PC-9 (cell line): ENCODE results near the gene PCDHA13. TPM values are rescaled to one million over a fixed set of nuclear protein-coding genes. Genes with fewer than 3 reads are reported as not detected.
"Not testable (repeated sequence)": the region's sequence is repeated elsewhere in the genome, so short reads cannot be mapped to it uniquely, and the experiment has no call there.

Source experiments
- BruUV-seq: library from RNA; stranded (reverse); fragments of 400-500 nt; replicated peaks from 2 replicates; lab custom pipeline; 2021; lab: Mats Ljungman, UMichigan
- CTCF ChIA-PET: fragments of 300-600 bp; sonication (Branson Sonifier 250); formaldehyde crosslinking; loops from one replicate; lab custom pipeline; 2022; ENCODE audit warnings: antibody characterized with exemption; lab: Charles Lee
- POLR2A ChIA-PET: fragments of 300-600 bp; sonication (Branson Sonifier 250); formaldehyde crosslinking; loops from one replicate; lab custom pipeline; 2022; ENCODE audit warnings: antibody characterized with exemption; ENCODE audit not compliant: unreplicated experiment; lab: Charles Lee
- DNase-seq, 2 experiments: peaks; one replicate each; pipeline versions ENCODE4 v3.0.0 to v3.0.0-alpha.2; 2015 to 2022; ENCODE audit warnings: mixed read lengths in 1 of 2
- H2AFZ ChIP-seq: fragments of 200-600 bp; sonication (generic); 2 replicates; pipeline ENCODE4 v1.8.1; 2017; ENCODE audit warnings: antibody characterized with exemption
- H3F3A ChIP-seq: fragments of 200-600 bp; sonication (generic); 2 replicates; pipeline ENCODE4 v1.8.1; 2017; ENCODE audit warnings: antibody characterized with exemption, mild to moderate bottlenecking, low read depth; ENCODE audit not compliant: insufficient read depth
- H3K27ac ChIP-seq: fragments of 200-600 bp; sonication (generic); 2 replicates; pipeline ENCODE4 v1.6.1; 2016; ENCODE audit warnings: mixed run types
- H3K27me3 ChIP-seq: fragments of 200-600 bp; sonication (generic); 2 replicates; pipeline ENCODE4 v1.6.1; 2016; ENCODE audit warnings: low read depth, mixed run types; ENCODE audit not compliant: insufficient read depth
- H3K36me3 ChIP-seq: fragments of 200-600 bp; sonication (generic); 2 replicates; pipeline ENCODE4 v1.6.1; 2016; ENCODE audit warnings: low read depth, mixed run types
- H3K4me1 ChIP-seq: fragments of 200-600 bp; sonication (generic); replicated peaks from 2 replicates; pipeline ENCODE4 v1.6.1; 2016; ENCODE audit warnings: mixed run types; ENCODE audit not compliant: insufficient read depth
- H3K4me2 ChIP-seq: fragments of 200-600 bp; sonication (generic); 2 replicates; pipeline ENCODE4 v1.6.1; 2017; ENCODE audit warnings: mixed run types
- H3K4me3 ChIP-seq: fragments of 200-600 bp; sonication (generic); 2 replicates; pipeline ENCODE4 v1.6.1; 2016; ENCODE audit warnings: mixed run types
- H3K79me2 ChIP-seq: fragments of 200-600 bp; sonication (generic); 2 replicates; pipeline ENCODE4 v1.6.1; 2017; ENCODE audit warnings: low read depth, mixed run types
- H3K9me2 ChIP-seq: fragments of 200-600 bp; sonication (generic); 2 replicates; pipeline ENCODE4 v1.8.1; 2017; ENCODE audit warnings: mild to moderate bottlenecking; ENCODE audit not compliant: insufficient read depth
- H3K9me3 ChIP-seq: fragments of 200-600 bp; sonication (generic); 2 replicates; pipeline ENCODE4 v1.8.1; 2016; ENCODE audit warnings: low read depth; ENCODE audit not compliant: insufficient read depth
- H4K20me1 ChIP-seq: fragments of 200-600 bp; sonication (generic); 2 replicates; pipeline ENCODE4 v1.8.1; 2017; ENCODE audit not compliant: insufficient read depth
- EZH2 ChIP-seq: fragments of 200-600 bp; sonication (generic); IDR thresholded peaks from 2 replicates; pipeline ENCODE4 v1.8.0; 2017; ENCODE audit warnings: antibody characterized with exemption, low read depth
- intact Hi-C: fragments of 100-400 bp; cut with micrococcal nuclease; formaldehyde crosslinking; loops from one replicate; pipeline ENCODE4 v1.10.0; 2022; ENCODE audit not compliant: unreplicated experiment
- total RNA-seq: library from RNA; stranded (reverse); gene quantifications from 2 replicates; pipeline ENCODE4 v1.2.3, GENCODE V29; 2021
- TF ChIP-seq, protein P1 (sequence below): fragments of 200-600 bp; sonication (generic); conservative IDR thresholded peaks from 2 replicates; pipeline ENCODE4 v1.6.1; 2017; ENCODE audit warnings: mixed run types, antibody characterized with exemption, mild to moderate bottlenecking, moderate library complexity

The PCDHA13 gene
- total RNA-seq, 1 experiment from 2014 or later, result not detected

GRCh38 chr5:140870221-140871201, 11.4 kb upstream of the PCDHA13 start:
- H3K9me2 ChIP-seq, result no peaks in the 10 kb centered on the region
- H3K36me3 ChIP-seq, result no peaks in the 10 kb centered on the region
- ChIA-PET CTCF (interaction anchor here (0.6 kb wide), 1 partner anchor 272 kb away, joined by 5 read pairs; no protein-coding TSS in a partner anchor), POLR2A (no interaction called here)
- no peak overlapping the region for H3K27ac ChIP-seq
- H2AFZ ChIP-seq, result no peak overlapping the region
- no TSS peak for BruUV-seq
- H3K4me1 ChIP-seq, result no peaks in the 10 kb centered on the region
- intact Hi-C loops, result no loop called here
- TF ChIP-seq, protein P1, sequence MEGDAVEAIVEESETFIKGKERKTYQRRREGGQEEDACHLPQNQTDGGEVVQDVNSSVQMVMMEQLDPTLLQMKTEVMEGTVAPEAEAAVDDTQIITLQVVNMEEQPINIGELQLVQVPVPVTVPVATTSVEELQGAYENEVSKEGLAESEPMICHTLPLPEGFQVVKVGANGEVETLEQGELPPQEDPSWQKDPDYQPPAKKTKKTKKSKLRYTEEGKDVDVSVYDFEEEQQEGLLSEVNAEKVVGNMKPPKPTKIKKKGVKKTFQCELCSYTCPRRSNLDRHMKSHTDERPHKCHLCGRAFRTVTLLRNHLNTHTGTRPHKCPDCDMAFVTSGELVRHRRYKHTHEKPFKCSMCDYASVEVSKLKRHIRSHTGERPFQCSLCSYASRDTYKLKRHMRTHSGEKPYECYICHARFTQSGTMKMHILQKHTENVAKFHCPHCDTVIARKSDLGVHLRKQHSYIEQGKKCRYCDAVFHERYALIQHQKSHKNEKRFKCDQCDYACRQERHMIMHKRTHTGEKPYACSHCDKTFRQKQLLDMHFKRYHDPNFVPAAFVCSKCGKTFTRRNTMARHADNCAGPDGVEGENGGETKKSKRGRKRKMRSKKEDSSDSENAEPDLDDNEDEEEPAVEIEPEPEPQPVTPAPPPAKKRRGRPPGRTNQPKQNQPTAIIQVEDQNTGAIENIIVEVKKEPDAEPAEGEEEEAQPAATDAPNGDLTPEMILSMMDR, result no peak
- no peak for TF ChIP-seq EZH2
- H3K79me2 ChIP-seq, result no peaks in the 10 kb centered on the region
- DNase-seq, result no peak
- no peaks in the 10 kb centered on the region for H3K27me3 ChIP-seq
- no peaks in the 10 kb centered on the region for H4K20me1 ChIP-seq
- H3K9me3 ChIP-seq, result no peaks in the 10 kb centered on the region
- no peak overlapping the region for H3K4me3 ChIP-seq
- no peaks in the 10 kb centered on the region for H3F3A ChIP-seq
- no peak overlapping the region for H3K4me2 ChIP-seq

GRCh38 chr5:140875085-140876065, 6.5 kb upstream of the PCDHA13 start, which contains the start of gene PCDHA12:
PCDHA12 (plus strand) TSS chr5:140875308; CDS start chr5:140875473, 165 bp downstream.
- H3F3A ChIP-seq, result no peaks in the 10 kb centered on the region
- H2AFZ ChIP-seq, result no peak within 1 kb of the TSS
- intact Hi-C loops, result loop anchor here (1.0 kb wide), 1 partner anchor 166 kb away; no protein-coding TSS in a partner anchor
- no peaks in the 10 kb centered on the region for H3K36me3 ChIP-seq
- TF ChIP-seq EZH2, result no peak
- TF ChIP-seq, protein P1, result no peak
- no peaks in the 10 kb centered on the region for H3K9me2 ChIP-seq
- CTCF ChIA-PET, result no interaction called here
- H3K27me3 ChIP-seq, result no peaks in the 10 kb centered on the region
- POLR2A ChIA-PET, result no interaction called here
- no peaks in the 10 kb centered on the region for H3K4me1 ChIP-seq
- BruUV-seq, result no TSS peak
- H3K4me3 ChIP-seq, result no peak within 1 kb of the TSS
- no peak within 1 kb of the TSS for H3K4me2 ChIP-seq
- no peaks in the 10 kb centered on the region for H4K20me1 ChIP-seq
- H3K27ac ChIP-seq, result no peak within 1 kb of the TSS
- DNase-seq, result no peak
- no peaks in the 10 kb centered on the region for H3K79me2 ChIP-seq
- H3K9me3 ChIP-seq, result no peaks in the 10 kb centered on the region

- H3K9me2 ChIP-seq, DNase-seq, H3K4me3 ChIP-seq, H3K79me2 ChIP-seq, H3K27me3 ChIP-seq, H3K4me1 ChIP-seq, BruUV-seq, H3K4me2 ChIP-seq, CTCF ChIA-PET, POLR2A ChIA-PET, H3K27ac ChIP-seq, H4K20me1 ChIP-seq, H3K9me3 ChIP-seq, intact Hi-C loops, H3F3A ChIP-seq, H3K36me3 ChIP-seq, H2AFZ ChIP-seq: not testable (repeated sequence)
Observed at GRCh38 chr5:140876541-140877261, 5.2 kb upstream of the PCDHA13 start.
